ENCODE results near the gene WWP2.

- TF ChIP-seq EP300 (IDR thresholded peaks at IDR 0.05): no peak
- TF ChIP-seq POLR2AphosphoS5 (IDR thresholded peaks at IDR 0.05): no peak
Observed at GRCh38 chr16:69725480-69726312, 36.4 kb upstream of the WWP2 start.
